ENCODE data around the gene CMIP. TPM values are rescaled to one million over a fixed set of nuclear protein-coding genes. Genes with fewer than 3 reads are reported as not detected.

CMIP gene
- total RNA-seq, 4 donors from 2014 or later = 15.5 to 65.9 (median 20.2) TPM

DNA sequence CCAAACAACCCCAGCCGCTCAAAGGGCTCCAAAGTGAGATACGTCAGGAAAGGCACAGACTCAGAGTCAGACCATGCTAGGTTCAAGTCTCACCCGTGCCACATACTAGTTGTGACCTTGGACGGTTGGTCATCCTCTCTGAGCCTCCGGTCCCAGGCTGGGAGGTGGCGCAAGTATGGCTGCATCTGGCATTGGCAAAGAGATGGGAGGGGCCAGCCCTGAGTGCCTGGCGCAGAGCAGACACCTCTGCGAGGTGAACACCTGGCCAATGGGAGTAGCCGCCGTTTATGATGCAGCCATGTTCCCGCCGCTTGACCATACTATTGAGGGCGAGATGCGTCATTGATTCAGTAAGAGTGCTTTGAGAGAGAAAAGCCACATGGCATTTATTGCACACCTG, 236.7 kb downstream of the CMIP start:
- DNase-seq = peak in 1 of 2 donors; percentile 28
- Histone ChIP-seq H3K9me3 (no peaks in the 10 kb centered on the region), H3K36me3 (no peaks in the 10 kb centered on the region), H3K4me1 (peaks cover 52 to 56% of the 10 kb centered on the region in 2 donors), H3K27me3 (no peaks in the 10 kb centered on the region), H3K4me3 (replicated peaks in 1 of 3) (no peak overlapping the region), H3K27ac (peak overlapping the region; percentile 88 to 97 (median 96))
- intact Hi-C loops (cut with DNase I) = no loop called here
- WGBS, 2 donors = 85 to 95% methylated on average over 12 of the region's 14 CpGs
- TF ChIP-seq CTCF (IDR thresholded peaks at IDR 0.05) = no peak
- no peak for TF ChIP-seq POLR2A (IDR thresholded peaks at IDR 0.05)

DNA sequence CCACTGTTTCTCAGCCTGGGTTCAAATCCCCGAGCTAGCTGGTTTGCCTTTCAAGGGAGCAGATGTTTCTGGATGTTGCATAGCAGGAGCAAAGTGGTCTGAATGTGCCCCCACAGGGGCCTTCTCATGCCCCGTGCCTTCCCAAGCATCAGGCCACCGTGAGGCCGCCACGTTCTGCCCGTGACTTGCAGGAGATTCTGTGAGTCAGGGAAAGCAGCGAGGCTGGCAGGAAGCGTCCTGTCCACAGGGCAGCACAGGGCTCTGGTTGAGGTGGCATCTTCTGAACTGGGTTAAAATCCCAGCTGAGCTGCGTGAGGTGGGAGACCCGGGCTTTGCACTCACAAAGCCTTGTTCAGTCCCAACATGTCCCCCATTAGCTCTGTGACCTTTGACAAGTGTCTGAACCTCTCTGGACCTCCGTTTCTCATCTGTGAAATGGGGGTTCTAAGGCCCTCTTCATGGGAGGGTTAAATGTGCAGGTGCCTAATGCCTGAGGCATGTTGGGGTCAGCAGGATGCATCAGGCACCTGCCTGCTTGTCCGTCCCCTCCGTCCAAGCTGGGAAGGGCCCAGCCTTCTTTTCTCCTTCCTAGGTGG, 239.7 kb downstream of the CMIP start:
- H3K36me3 ChIP-seq = no peaks in the 10 kb centered on the region
- 92 to 100% methylated on average over 6 to 12 of the region's 13 CpGs for WGBS, 2 donors
- H3K27ac ChIP-seq = peak overlapping the region in 1 of 3 donors; percentile 6
- TF ChIP-seq CTCF (IDR thresholded peaks at IDR 0.05) (no peak), POLR2A (IDR thresholded peaks at IDR 0.05) (no peak)
- H3K27me3 ChIP-seq = no peaks in the 10 kb centered on the region
- intact Hi-C loops (cut with DNase I) = no loop called here
- H3K4me3 ChIP-seq (replicated peaks in 1 of 3) = no peak overlapping the region
- H3K4me1 ChIP-seq = peaks cover 24 to 26% of the 10 kb centered on the region in 2 donors
- DNase-seq = no peak
- H3K9me3 ChIP-seq = no peaks in the 10 kb centered on the region

DNA sequence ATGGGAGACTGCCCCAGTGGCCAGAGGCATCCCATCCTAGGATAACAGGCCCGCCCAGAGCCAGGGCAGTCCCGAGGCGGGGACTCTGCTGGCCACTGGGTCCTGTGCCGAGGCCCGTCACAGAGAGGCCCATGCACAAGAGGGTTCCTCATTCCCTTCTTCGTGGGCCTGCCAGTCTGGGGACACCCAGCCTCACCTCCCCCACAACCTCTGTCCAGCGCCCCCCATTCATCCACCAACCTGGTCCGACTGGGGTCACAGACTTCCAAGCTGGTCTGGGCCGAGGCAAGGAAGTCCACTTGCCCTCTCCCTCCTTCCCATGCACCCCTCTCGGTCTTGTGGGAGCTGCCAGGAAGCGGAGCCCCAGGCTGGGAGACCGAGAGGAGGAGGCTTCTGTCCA, 240.3 kb downstream of the CMIP start:
- DNase-seq = no peak
- 85 to 90% methylated on average over 10 to 12 of the region's 12 CpGs for WGBS, 2 donors
- Histone ChIP-seq H3K9me3 (no peaks in the 10 kb centered on the region), H3K36me3 (no peaks in the 10 kb centered on the region), H3K27me3 (no peaks in the 10 kb centered on the region), H3K27ac (no peak overlapping the region), H3K4me3 (replicated peaks in 1 of 3) (no peak overlapping the region), H3K4me1 (peaks cover 18 to 20% of the 10 kb centered on the region in 2 donors)
- intact Hi-C loops (cut with DNase I) = no loop called here
- no peak for TF ChIP-seq CTCF (IDR thresholded peaks at IDR 0.05)
- no peak for TF ChIP-seq POLR2A (IDR thresholded peaks at IDR 0.05)

GRCh38 chr16:81686391-81687130, 242.0 kb downstream of the CMIP start:
- no peaks in the 10 kb centered on the region for H3K27me3 ChIP-seq
- TF ChIP-seq POLR2A (IDR thresholded peaks at IDR 0.05) (no peak), CTCF (IDR thresholded peaks at IDR 0.05) (no peak)
- no peaks in the 10 kb centered on the region for H3K36me3 ChIP-seq
- intact Hi-C loops (cut with DNase I) = no loop called here
- no peaks in the 10 kb centered on the region for H3K9me3 ChIP-seq
- peaks cover 3 to 4% of the 10 kb centered on the region in 2 donors for H3K4me1 ChIP-seq
- no peak overlapping the region for H3K4me3 ChIP-seq (replicated peaks in 1 of 3)
- WGBS, 2 donors = 91 to 92% methylated on average over 22 to 24 of the region's 24 CpGs
- H3K27ac ChIP-seq = no peak overlapping the region
- no peak for DNase-seq

DNA sequence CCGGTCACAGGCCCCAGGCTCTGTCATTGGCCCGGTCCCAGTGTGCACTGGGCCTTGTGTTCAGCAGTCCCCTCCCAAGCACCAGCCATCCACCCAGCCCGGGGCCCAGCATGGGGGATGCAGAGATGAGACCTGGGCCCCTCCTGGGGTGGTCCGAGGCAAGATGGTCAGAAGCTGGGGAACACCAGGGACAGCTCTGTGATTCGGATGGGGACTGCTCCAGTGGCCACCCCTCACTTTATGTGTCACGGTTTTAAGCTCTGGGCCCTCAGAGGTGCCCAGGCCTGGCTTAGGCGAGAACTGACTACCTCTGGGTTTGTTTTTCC, 242.5 kb downstream of the CMIP start:
- 100% methylated on average over 1 to 7 of the region's 7 CpGs for WGBS, 2 donors
- no peak overlapping the region for H3K4me3 ChIP-seq (replicated peaks in 1 of 3)
- no peaks in the 10 kb centered on the region for H3K4me1 ChIP-seq
- H3K27ac ChIP-seq = no peak overlapping the region
- DNase-seq = no peak
- TF ChIP-seq POLR2A (IDR thresholded peaks at IDR 0.05) (no peak), CTCF (IDR thresholded peaks at IDR 0.05) (no peak)
- no peaks in the 10 kb centered on the region for H3K27me3 ChIP-seq
- intact Hi-C loops (cut with DNase I) = no loop called here
- no peaks in the 10 kb centered on the region for H3K36me3 ChIP-seq
- H3K9me3 ChIP-seq = no peaks in the 10 kb centered on the region

Data from thyroid gland (tissue), 4 donors.